ENCODE data around the gene C1orf35.

C1orf35 gene

GRCh38 chr1:228088586-228089498 lies 14.3 kb downstream of the C1orf35 start:
- TF ChIP-seq GATA3 (IDR thresholded peaks at IDR 0.05; ENCODE audit: low read depth, low read length) = no peak
- no peak for TF ChIP-seq GATA2 (IDR thresholded peaks at IDR 0.05; ENCODE audit: low read depth, low read length)

GRCh38 chr1:228087771-228088251 lies 15.3 kb downstream of the C1orf35 start:
- no peak for TF ChIP-seq GATA2 (IDR thresholded peaks at IDR 0.05; ENCODE audit: low read depth, low read length)
- TF ChIP-seq GATA3 (IDR thresholded peaks at IDR 0.05; ENCODE audit: low read depth, low read length) = no peak

DNA sequence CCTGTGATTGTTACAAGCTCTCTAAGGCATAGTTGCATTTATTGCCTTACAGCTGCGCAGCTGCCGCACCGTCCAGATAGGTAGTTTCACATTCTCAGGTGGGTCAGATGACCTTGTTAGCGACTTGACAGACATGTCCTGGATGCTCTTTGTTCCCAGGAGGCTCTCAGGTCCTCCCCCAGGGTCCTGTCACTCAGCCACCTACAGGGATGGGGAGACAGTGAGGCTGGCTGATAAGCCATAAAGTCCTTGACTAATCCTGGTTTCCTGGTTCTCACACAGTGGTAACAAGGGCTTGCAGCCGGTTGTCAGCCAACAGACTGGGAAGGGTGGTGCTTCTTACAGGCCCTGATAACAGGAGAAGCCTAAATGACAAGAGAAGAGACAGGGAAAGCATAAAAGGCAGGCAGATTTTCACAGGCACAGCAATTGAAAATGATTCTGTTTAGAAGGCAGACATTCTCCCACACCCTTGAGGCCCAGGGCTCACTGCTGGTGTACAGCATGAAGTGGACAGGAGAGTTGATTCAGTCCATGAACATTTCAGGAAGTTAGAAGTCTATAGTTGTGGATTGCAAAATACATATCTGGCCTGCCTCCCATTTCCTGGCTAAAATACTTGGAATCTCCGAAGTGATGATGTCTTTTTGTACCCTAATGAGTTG lies 17.7 kb downstream of the C1orf35 start:
- TF ChIP-seq GATA2 (IDR thresholded peaks at IDR 0.05; ENCODE audit: low read depth, low read length) (no peak), GATA3 (IDR thresholded peaks at IDR 0.05; ENCODE audit: low read depth, low read length) (no peak)

DNA sequence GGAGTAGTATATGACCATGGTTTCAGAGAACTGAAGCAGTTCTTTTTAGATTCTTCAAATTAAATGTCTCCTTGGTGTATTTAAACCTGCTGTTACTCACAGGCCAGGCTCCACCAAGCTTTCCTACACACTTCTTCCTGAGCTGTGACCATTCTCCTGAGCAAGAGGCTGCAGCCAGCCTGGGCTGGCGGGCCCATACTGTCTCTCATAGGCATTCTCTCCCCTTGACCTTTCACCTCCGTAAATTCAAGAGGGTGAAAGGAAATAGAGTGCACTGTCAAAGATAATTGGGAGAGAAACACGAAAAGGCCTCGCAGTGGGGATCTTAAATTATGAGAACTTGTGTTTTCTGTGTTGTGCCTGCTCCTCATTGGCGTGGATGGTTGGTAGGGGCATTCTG lies 18.3 kb downstream of the C1orf35 start:
- TF ChIP-seq GATA2 (IDR thresholded peaks at IDR 0.05; ENCODE audit: low read depth, low read length) (no peak), GATA3 (IDR thresholded peaks at IDR 0.05; ENCODE audit: low read depth, low read length) (no peak)

- no peak for TF ChIP-seq GATA2 (IDR thresholded peaks at IDR 0.05; ENCODE audit: low read depth, low read length)
- no peak for TF ChIP-seq GATA3 (IDR thresholded peaks at IDR 0.05; ENCODE audit: low read depth, low read length)
Measured at GRCh38 chr1:228084325-228084724, 18.8 kb downstream of the C1orf35 start.

GRCh38 chr1:228083871-228084278 lies 19.2 kb downstream of the C1orf35 start:
- TF ChIP-seq GATA2 (IDR thresholded peaks at IDR 0.05; ENCODE audit: low read depth, low read length) (no peak), GATA3 (IDR thresholded peaks at IDR 0.05; ENCODE audit: low read depth, low read length) (no peak)

DNA sequence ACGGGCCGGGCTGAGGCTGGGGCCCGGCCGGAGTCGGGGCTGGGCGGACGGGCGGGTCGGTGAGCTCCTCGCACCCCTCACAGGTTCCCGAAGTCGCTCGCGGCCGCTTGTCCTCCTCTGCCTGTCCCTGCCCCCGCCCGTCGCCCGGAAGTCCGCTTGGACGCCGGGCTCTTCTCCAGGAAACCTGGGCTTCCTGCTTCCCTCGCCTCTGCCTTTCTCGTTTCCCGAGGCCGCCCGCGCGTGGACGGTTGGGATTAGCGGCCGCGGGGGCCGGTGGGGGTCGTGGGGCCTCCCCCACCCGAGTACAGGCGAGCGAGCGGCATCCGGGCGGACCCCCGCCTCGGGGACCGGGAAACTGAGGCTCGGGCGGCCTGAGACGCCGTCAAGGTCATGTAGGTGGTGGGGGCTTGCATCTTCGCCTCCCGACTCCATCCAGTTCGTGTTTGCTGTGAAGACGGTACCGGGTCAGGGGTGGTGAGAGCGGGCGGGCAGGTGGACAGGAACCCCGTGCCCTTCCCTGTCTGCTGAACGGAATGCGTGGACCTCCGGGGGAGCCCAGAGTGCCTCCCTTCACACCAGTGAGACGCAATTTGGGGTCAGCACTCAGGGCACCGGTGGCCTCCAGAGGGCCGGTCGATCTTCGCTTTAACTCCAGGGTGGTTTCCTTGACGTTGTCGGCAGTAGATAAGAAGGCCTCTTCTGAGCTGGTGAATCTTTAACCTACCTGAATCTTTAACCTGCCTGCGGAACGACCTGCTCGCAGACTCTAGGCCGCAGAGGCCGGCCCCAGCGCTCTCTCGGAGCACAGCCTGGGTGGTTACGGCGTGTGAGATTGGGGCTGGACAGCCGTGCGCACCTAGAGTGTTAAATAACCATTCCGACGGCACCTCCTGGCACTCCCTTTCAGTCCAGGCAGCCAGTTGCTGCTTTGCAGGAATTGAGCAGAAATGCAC lies 19.9 kb downstream of the C1orf35 start:
- TF ChIP-seq GATA2 (IDR thresholded peaks at IDR 0.05; ENCODE audit: low read depth, low read length) (no peak), GATA3 (IDR thresholded peaks at IDR 0.05; ENCODE audit: low read depth, low read length) (no peak)

GRCh38 chr1:228082214-228082917 lies 20.8 kb downstream of the C1orf35 start, which contains the start of gene ARF1:
Gene ARF1, plus strand, starts transcription at chr1:228082708. Its CDS starts 14,407 bp downstream, at chr1:228097115.
- no peak for TF ChIP-seq GATA3 (IDR thresholded peaks at IDR 0.05; ENCODE audit: low read depth, low read length)
- TF ChIP-seq GATA2 (IDR thresholded peaks at IDR 0.05; ENCODE audit: low read depth, low read length) = peak; percentile 47; the same call in 1 of the 2 replicates

GRCh38 chr1:228081578-228082213 lies 21.4 kb downstream of the C1orf35 start:
- TF ChIP-seq GATA3 (IDR thresholded peaks at IDR 0.05; ENCODE audit: low read depth, low read length) (no peak), GATA2 (IDR thresholded peaks at IDR 0.05; ENCODE audit: low read depth, low read length) (no peak)

DNA sequence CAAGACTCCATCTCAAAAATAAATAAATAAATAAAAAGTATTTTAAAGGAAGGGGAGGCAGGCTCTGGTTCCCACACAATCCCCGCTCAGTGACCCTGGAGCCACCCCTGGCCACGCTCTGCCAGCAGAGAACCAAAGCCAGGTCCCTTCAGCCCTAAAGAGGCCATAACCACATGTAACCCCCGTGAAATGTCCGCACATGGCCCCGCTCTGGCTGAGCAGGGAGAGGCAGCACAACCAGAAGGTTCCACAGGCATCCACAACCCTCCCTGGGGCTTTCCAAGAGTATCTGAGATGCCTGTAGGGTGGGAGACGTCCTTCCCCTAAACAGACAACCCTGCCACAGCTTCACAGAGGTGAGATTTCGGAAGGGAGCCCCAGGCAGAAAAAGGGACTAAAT lies 22.0 kb downstream of the C1orf35 start:
- no peak for TF ChIP-seq GATA2 (IDR thresholded peaks at IDR 0.05; ENCODE audit: low read depth, low read length)
- no peak for TF ChIP-seq GATA3 (IDR thresholded peaks at IDR 0.05; ENCODE audit: low read depth, low read length)

DNA sequence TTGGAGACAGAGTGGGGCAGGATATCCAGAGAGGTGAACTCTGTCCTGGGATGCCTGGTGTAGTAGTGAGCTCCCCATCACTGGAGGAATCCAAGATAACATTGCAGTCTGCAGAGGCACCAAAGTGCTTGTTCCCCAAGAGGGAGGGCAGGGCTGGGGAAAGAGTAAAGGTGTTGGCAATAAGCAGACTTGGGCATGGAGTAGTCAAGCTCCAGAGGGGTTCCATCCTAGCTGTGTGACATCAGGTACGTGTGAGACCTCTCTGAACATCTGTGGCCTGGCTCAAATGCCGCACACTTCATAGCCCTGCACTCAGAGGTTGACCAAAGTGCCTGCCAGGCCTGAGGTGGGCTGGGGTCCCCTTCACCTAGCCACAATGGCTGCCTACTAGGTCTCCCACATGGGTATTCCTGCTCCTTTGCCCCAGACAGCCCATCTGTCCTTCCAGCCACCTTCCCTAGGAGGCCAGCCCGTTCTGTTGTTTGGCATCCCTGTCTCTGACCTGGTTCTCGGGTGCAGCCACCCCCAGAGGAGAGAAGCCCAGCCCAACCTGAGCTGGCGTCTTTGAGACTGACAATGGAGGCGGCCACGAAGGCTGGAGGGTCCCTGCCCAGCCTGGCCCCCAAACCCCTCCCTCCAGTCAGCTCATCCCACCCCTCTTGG lies 23.4 kb downstream of the C1orf35 start:
- TF ChIP-seq GATA2 (IDR thresholded peaks at IDR 0.05; ENCODE audit: low read depth, low read length) = no peak
- TF ChIP-seq GATA3 (IDR thresholded peaks at IDR 0.05; ENCODE audit: low read depth, low read length) = no peak

GRCh38 chr1:228079013-228079412 lies 24.1 kb downstream of the C1orf35 start:
- TF ChIP-seq GATA2 (IDR thresholded peaks at IDR 0.05; ENCODE audit: low read depth, low read length) (no peak), GATA3 (IDR thresholded peaks at IDR 0.05; ENCODE audit: low read depth, low read length) (no peak)

Data from SH-SY5Y (cell line).